HG02943 (cell line): ENCODE measurements around the gene CYP2D6.
"Not testable (repeated sequence)": the region's sequence is repeated elsewhere in the genome, so short reads cannot be mapped to it uniquely, and the experiment has no call there.

Experiments used
- ATAC-seq: cut with Tn5 transposase; IDR thresholded peaks from one replicate; pipeline ENCODE4 v1.9.1; 2021; ENCODE audit warnings: mild to moderate bottlenecking, low read depth, moderate library complexity; ENCODE audit not compliant: unreplicated experiment

The CYP2D6 gene

DNA sequence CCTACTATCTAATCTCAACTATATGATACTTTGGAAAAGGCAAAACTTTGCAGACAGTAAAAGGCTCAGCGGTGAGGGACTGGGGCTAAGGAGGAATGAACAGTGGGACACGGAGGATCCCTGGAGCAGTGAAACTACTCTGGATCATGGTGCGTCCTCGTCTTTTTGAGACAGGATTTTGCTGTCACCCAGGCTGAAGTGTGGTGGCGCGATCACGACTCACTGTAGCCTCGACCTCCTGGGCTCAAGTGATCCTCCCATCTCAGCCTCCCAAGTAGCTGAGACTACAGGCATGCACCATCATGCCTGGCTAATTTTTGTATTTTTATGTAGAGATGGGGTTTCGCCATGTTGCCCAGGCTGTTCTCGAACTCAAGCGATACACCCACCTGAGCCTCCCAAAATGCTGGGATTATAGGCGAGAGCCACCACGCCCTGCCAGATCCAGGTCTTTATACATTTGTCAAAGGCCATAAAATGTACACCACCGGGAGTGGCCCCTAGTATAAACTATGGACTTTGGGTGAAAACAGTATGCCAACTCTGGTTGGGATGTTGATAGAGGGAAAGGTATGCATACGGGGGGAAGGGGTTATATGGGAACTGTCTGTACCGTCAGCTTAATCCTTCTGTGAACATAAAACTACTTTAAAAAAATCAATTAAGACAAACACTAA, 28.0 kb upstream of the CYP2D6 start:
- no peak for ATAC-seq

DNA sequence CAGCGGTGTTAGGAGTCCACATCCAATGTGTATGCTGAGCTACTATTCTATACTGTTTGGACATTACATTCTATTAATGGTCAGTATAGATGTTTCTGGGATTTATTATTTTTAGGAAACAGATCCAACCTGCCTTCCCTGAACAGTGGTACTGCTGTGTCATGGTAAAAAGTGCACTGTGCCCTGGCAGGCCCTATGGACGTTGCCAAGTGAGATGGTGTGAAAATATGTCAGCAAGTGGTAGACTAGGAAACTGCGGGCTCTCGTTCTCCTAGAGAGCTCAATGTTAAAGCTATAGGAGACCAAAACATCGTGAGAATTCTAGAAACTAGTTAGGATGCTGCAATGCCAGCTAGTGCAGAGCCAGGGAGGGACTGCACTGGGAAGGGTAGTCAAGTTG, 26.0 kb upstream of the CYP2D6 start:
- no peak for ATAC-seq

DNA sequence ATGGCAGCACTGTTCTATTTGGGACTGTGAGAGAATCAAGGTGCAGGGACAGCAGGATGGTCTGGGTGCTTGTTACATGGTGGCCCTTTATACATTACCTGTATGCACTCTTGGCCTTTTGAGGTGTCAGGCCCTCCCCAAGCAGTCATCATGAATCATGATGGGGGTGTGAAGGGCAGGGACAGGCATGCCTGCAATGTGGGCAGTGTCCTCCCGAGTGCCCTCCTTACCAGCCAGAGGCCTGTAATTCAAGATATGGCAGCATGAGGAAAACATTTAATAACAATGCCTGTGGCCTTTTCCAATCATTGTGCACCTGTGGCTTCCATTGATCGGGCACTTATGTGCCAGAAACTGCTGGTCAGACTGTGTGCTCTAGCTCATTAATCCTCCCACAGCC, 25.5 kb upstream of the CYP2D6 start:
- no peak for ATAC-seq

DNA sequence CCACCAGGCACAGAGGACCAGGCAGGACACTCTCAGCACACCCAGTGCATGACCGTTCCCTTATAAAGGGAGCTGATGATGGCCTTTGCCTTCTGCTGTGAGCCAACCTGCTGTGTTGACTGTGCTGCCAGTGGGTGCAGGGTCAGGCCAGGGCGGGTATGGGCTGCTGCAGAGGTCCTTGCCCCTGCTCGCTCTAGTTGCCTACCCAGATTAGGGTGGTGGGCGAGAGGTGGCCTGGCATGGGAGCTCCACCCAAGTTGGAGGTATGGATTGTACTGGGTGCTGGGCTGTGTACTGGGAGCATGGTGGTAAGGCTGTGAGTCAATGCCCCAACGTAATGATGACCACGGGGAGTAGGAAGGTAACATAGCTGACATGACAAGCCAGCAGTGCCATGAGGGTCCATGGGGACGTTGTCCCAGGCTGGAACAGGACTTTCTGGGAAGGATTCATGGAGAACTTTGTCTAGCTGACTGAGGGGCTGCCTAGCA, 24.5 kb upstream of the CYP2D6 start:
- ATAC-seq: no peak

DNA sequence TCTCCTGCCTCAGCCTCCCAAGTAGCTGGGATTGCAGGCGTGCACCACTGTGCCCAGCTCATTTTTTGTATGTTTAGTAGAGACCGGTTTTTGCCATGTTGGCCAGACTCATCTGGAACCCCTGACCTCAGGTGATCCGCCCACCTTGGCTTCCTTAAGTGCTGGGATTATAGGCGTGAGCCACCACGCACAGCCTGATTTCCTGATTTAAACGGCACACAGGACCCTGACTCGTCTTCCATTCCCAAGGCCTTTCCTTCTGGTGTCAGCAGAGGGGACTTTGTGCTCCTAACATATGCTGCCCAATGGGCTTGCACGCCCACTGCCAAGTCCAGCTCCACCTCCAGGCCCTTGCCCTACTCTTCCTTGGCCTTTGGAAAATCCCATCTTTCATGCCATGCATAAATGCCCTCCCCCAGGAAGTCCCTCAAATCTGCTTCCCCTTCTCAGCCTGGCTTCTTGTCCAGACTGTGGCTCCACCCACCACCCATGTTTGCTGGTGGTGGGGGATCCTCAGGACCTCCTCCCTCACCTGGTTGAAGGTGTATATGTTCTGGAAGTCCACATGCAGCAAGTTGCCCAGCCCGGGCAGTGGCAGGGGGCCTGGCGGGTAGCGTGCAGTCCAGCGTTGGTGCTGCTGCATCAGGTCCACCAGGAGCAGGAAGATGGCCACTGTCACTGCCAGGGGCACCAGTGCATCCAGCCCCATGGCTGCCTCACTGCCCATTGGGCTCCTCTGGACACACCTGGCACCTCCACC, 23.9 kb upstream of the CYP2D6 start:
- no peak for ATAC-seq

DNA sequence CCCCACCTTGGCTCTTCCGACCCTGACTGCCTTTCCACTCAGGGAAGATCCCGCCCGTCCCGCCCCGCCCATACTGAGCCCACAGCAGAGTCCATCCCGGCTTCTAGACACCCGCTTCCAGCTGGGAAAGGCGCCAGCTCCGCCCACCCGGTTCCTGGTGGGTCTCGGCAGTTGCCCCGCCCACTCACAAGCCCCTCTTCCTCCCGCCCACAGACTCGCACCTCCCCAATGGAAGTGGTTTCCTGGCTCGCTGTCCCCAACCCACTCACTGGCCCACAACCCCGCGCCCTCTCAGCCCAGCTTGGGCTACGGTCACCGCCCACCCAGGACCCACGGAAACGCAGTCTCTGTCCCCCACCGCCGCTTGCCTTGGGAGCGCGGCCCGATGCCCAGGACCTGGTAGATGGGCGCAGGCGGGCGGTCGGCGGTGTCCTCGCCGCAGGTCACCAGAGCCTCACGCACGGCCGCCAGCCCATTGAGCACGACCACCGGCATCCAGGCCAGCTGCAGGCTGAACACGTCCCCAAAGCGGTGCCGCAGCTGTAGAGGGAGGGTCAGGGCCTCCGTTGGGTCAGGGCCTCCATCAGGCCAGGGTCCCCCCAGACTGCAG, 22.2 kb upstream of the CYP2D6 start:
- ATAC-seq: no peak

DNA sequence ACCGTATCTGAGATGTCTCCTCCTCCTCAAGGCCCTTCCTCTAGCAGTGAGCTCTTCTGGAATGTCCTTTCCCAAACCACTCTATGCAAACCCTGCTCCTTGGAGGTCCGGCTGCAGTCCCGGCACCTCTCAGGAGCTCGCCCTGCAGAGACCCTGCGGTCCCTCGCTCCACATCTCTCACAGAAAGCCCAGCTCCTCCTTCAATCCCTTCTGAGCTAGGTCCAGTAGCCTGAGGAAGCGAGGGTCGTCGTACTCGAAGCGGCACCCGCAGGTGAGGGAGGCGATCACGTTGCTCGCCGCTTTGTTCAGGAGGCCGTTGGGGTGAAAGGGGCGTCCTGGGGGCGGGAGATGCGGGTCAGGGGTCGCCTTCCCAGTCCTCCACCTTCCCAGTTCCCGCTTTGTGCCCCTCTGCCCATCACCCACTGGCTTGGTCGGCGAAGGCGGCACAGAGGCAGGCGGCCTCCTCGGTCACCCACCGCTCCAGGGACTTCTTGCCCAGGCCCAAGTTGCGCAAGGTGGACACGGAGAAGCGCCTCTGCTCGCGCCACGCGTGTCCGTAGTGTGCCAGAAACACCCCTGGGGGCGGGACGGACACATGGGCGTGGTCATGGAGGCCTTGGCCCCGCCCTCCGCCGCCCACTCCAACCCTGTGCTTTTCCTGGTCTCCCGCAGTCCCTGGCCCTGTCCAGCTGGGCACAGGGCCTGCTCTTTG, 21.5 kb upstream of the CYP2D6 start:
- ATAC-seq: no peak

DNA sequence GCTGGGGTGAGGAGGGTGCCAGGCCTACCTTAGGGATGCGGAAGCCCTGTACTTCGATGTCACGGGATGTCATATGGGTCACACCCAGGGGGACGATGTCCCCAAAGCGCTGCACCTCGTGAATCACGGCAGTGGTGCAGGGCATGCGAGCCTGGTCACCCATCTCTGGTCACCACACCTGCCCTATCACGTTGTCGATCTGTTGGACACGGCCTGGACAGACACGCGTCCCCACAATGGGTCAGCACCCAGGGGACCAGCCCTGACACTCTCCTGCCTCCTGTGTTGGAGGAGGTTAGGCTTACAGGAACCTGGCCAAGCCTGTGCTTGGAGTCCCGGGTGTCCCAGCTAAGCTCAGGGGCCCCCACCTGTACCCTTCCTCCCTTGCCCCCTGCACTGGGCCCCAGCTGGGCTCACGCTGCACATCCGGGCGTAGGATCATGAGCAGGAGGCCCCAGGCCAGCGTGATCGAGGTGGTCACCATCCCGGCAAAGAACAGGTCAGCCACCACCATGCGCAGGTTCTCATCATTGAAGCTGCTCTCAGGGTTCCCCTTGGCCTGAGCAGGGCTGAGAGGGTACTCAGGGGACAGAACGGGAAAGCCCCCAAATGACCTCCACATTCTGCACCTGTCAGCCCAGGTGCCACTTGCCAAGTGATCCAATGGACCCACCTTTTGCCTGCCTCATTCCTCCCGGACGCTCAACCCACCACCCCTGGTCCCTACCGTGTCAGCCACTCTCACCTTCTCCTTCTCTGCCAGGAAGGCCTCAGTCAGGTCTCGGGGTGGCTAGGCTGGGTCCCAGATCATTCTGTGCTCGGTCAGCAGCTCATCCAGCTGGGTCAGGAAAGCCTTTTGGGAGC, 20.3 kb upstream of the CYP2D6 start:
- no peak for ATAC-seq

DNA sequence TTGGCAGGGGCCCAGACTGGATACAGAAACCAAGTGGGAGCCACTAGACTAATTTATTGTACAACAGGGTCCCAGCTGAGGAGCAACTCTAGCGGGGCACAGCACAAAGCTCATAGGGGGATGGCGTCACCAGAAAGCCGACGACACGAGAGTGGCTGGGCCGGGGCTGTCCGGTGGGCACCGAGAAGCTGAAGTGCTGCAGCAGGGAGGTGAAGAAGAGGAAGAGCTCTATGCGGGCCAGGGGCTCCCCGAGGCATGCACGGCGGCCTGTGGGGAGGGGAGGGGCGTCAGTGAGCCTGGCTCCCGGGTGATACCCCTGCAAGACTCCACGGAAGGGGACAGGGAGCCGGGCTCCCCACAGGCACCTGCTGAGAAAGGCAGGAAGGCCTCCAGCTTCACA, 19.2 kb upstream of the CYP2D6 start:
- not testable (repeated sequence) for ATAC-seq

DNA sequence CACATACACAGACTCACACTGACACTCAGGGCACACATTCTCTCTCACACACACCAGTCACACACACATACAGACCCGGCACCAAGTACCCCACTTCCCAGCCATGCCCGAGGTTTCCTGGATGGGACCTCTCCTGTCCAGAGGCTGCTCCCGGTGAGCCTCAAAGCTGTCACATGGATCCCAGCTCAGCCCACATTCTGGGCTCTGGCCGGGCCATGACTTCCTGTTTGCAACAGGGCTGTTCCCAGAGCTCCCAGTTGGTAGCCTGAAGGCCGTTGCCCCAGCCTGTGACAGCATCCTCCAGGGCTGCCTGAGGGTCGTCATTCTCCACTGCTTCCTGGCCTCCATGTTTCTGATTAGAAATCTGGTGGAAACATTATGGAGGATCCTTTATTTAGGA, 14.6 kb upstream of the CYP2D6 start:
- no peak for ATAC-seq

DNA sequence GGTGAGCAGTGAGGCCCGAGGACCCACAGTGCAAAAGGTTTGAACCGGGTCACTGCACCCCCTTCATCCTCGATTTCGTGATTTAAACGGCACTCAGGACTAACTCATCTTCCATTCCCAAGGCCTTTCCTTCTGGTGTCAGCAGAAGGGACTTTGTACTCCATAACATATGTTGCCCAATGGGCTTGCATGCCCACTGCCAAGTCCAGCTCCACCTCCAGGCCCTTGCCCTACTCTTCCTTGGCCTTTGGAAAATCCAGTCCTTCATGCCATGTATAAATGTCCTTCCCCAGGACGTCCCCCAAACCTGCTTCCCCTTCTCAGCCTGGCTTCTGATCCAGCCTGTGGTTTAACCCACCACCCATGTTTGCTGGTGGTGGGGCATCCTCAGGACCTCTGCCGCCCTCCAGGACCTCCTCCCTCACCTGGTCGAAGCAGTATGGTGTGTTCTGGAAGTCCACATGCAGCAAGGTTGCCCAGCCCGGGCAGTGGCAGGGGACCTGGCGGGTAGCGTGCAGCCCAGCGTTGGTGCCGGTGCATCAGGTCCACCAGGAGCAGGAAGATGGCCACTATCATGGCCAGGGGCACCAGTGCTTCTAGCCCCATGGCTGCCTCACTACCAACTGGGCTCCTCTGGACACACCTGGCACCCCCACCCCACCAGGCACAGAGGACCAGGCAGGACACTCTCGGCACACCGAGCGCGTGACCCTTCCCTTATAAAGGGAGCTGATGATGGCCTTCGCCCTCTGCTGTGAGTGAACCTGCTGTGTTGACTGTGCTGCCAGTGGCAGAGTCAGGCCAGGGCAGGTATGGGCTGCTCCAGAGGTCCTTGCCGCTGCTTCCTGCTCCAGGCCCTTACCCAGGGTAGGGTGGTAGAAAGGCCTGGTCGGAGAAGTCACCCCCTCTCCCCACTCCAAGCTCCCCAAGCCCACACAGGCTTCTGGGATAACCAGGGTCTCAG, 13.5 kb upstream of the CYP2D6 start:
- ATAC-seq: not testable (repeated sequence)

DNA sequence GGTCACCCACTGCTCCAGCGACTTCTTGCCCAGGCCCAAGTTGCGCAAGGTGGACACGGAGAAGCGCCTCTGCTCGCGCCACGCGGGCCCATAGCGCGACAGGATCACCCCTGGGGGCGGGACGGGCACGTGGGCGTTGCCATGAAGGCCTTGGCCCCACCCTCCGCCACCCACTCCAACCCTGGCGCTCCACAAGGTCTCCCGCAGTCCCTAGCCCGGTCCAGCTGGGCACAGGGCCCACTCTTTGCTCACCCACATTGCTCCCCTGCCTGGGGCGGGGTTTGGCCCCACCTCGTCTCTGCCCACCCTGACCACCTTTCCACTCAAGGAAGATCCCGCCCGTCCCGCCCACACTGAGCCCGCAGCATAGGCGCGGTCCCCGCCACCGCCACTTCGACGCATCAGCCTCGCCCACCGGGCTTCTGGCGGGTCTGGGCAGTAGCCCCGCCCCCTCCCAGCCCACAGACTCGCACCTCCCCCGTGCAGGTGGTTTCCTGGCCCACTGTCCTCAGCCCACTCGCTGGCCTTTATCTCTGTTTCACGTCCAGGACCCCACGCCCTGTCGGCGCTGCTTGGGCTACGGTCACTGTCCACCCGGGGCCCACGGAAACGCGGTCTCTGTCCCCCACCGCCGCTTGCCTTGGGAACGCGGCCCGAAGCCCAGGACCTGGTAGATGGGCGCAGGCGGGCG, 12.3 kb upstream of the CYP2D6 start:
- ATAC-seq: no peak

DNA sequence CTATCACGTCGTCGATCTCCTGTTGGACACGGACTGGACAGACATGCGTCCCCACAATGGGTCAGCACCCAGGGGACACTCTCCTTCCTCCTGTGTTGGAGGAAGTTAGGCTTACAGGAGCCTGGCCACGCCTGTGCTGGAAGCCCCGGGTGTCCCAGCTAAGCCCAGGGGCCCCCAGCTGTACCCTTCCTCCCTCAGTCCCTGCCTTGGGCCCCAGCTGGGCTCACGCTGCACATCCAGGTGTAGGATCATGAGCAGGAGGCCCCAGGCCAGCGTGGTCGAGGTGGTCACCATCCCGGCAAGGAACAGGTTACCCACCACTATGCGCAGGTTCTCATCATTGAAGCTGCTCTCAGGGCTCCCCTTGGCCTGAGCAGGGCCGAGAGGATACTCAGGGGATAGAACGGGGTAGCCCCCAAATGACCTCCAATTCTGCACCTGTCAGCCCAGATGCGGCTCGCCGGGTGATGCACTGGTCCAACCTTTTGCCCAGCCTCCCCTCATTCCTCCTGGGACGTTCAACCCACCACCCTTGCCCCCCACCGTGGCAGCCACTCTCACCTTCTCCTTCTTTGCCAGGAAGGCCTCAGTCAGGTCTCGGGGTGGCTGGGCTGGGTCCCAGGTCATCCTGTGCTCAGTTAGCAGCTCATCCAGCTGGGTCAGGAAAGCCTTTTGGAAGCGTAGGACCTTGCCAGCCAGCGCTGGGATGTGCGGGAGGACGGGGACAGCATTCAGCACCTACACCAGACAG, 10.9 kb upstream of the CYP2D6 start:
- ATAC-seq: not testable (repeated sequence)

DNA sequence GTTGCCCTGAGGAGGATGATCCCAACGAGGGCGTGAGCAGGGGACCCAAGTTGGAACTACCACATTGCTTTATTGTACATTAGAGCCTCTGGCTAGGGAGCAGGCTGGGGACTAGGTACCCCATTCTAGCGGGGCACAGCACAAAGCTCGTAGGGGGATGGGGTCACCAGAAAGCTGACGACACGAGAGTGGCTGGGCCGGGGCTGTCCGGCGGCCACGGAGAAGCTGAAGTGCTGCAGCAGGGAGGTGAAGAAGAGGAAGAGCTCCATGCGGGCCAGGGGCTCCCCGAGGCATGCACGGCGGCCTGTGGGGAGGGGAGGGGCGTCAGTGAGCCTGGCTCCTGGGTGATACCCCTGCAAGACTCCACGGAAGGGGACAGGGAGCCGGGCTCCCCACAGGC, 9.5 kb upstream of the CYP2D6 start:
- ATAC-seq: not testable (repeated sequence)

DNA sequence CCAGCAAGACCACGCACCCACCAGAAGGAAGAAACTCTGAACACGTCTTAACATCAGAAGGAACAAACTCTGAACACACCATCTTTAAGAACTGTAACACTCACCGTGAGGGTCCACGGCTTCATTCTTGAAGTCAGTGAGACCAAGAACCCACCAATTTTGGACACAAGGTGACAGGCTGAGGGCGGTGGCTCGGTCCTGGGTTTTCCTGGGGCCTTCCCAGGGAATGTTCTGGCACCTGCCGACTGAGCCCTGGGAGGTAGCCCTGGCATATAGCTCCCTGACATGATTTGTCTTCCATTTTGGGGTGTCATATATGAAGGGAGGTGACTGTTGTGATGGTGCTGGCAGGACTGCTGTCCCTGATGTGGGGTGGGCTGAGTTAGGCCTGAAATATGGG, 8.9 kb upstream of the CYP2D6 start:
- ATAC-seq: not testable (repeated sequence)

DNA sequence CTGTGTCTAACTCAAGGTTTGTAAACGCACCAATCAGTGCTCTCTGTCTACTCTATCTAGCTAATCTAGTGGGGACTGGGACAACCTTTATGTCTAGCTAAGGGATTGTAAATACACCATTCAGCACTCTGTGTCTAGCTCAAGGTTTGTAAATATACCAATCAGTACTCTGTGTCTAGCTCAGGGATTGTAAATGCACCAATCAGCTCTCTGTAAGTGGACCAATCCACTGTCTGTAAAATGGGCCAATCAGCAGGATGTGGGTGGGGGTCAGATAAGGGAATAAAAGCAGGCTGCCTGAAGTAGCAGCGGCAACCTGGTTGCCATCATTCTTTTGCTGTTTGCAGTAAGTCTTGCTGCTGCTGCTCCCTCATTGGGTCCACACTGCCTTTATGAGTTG, 8.4 kb upstream of the CYP2D6 start:
- ATAC-seq: no peak

DNA sequence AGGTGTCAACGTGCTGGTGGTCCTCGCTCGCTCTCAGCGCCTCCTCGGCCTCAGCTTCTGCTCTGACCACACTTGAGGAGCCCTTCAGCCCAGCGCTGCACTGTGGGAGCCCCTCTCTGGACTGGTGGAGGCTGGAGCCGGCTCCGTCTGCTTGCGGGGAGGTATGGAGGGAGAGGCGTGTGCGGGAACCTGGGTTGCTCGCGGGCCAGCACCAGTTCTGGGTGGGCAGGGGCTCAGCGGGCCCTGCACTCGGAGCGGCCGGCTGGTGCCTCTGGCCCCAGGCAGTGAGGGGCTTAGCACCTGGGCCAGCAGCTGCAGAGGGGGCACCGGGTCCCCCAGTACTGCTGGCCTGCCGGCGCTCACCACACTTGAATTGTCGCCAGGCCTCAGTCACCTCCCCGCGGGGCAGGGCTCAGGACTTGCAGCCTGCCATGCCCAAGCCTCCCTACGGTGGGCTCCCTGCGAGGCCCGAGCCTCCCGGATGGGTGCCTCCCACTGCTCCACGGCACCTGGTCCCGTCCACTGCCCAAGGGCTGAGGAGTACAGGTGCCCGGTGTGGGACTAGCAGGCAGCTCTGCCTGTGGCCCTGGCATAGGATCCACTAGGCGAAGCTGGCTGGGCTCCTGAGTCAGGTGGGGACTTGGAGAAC, 7.6 kb upstream of the CYP2D6 start:
- no peak for ATAC-seq
